IMR-90 (cell line): ENCODE measurements around the gene KDM1A.

Experiments used
- MXI1 ChIP-seq: IDR thresholded peaks from 2 replicates; pipeline ENCODE4 v1.6.1; 2012; ENCODE audit warnings: low read depth, mild to moderate bottlenecking, low read length, moderate library complexity, borderline replicate concordance
- POLR2A ChIP-seq: IDR thresholded peaks from 2 replicates; pipeline ENCODE4 v1.6.1; 2012; ENCODE audit warnings: mild to moderate bottlenecking, low read depth, low read length
- RAD21 ChIP-seq: IDR thresholded peaks from 2 replicates; pipeline ENCODE4 v1.6.1; 2012; ENCODE audit warnings: low read length, improper control_type of control experiment
- RFX5 ChIP-seq: IDR thresholded peaks from 2 replicates; pipeline ENCODE4 v1.8.0; 2012; ENCODE audit warnings: low read depth, mild to moderate bottlenecking, low read length, moderate library complexity
- TF ChIP-seq, protein P1 (sequence below): conservative IDR thresholded peaks from 2 replicates; pipeline ENCODE4 v1.5.1; 2012; ENCODE audit warnings: mild to moderate bottlenecking, low read depth, low read length, improper control_type of control experiment
- TF ChIP-seq, protein P2 (sequence below): fragments of 150-350 bp; IDR thresholded peaks from 2 replicates; pipeline ENCODE4 v1.6.1; 2016; ENCODE audit warnings: low read depth, mild to moderate bottlenecking, low read length, moderate library complexity, borderline replicate concordance

DNA sequence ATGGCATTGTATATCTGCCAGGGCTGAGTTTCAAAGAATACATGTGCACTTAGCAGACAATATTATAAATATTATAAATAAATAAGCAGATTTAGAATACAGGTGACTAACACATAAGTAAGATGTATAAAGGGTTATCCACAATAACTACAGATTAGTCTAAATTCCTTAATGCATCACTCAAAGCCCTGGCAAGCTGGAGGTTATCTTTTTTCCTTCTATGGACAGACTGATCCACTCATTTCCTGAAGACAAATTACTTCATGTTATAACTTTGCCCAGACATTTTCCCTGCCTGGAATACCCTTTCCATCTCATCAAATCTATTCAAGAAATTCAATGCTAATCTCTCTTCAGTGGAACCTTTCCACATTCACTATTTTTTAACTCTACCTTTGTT is 110.6 kb downstream of the KDM1A start:
- TF ChIP-seq, protein P1, sequence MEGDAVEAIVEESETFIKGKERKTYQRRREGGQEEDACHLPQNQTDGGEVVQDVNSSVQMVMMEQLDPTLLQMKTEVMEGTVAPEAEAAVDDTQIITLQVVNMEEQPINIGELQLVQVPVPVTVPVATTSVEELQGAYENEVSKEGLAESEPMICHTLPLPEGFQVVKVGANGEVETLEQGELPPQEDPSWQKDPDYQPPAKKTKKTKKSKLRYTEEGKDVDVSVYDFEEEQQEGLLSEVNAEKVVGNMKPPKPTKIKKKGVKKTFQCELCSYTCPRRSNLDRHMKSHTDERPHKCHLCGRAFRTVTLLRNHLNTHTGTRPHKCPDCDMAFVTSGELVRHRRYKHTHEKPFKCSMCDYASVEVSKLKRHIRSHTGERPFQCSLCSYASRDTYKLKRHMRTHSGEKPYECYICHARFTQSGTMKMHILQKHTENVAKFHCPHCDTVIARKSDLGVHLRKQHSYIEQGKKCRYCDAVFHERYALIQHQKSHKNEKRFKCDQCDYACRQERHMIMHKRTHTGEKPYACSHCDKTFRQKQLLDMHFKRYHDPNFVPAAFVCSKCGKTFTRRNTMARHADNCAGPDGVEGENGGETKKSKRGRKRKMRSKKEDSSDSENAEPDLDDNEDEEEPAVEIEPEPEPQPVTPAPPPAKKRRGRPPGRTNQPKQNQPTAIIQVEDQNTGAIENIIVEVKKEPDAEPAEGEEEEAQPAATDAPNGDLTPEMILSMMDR: no peak
- TF ChIP-seq POLR2A (no peak), MXI1 (no peak), RAD21 (no peak), RFX5 (no peak)
- TF ChIP-seq, protein P2, sequence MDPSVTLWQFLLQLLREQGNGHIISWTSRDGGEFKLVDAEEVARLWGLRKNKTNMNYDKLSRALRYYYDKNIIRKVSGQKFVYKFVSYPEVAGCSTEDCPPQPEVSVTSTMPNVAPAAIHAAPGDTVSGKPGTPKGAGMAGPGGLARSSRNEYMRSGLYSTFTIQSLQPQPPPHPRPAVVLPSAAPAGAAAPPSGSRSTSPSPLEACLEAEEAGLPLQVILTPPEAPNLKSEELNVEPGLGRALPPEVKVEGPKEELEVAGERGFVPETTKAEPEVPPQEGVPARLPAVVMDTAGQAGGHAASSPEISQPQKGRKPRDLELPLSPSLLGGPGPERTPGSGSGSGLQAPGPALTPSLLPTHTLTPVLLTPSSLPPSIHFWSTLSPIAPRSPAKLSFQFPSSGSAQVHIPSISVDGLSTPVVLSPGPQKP: no peak
